ENCODE data around the gene PPP2R2B.

PPP2R2B gene

GRCh38 chr5:146890731-146891440 lies 12.3 kb upstream of the PPP2R2B start:
- no peak overlapping the region for H3K4me3 ChIP-seq (ENCODE audit: control insufficient read depth, low read depth, low read length)
- TF ChIP-seq CTCF (IDR thresholded peaks at IDR 0.05; ENCODE audit: control insufficient read depth, insufficient read depth, low read depth, low read length, missing control alignments): no peak
- DNase-seq (ENCODE audit: low read depth): no peak

GRCh38 chr5:146890066-146890465 lies 11.5 kb upstream of the PPP2R2B start:
- DNase-seq (ENCODE audit: low read depth): no peak
- no peak for TF ChIP-seq CTCF (IDR thresholded peaks at IDR 0.05; ENCODE audit: control insufficient read depth, insufficient read depth, low read depth, low read length, missing control alignments)

GRCh38 chr5:146889169-146889568 lies 10.6 kb upstream of the PPP2R2B start:
- no peak for DNase-seq (ENCODE audit: low read depth)
- no peak for TF ChIP-seq CTCF (IDR thresholded peaks at IDR 0.05; ENCODE audit: control insufficient read depth, insufficient read depth, low read depth, low read length, missing control alignments)
- no peak overlapping the region for H3K4me3 ChIP-seq (ENCODE audit: control insufficient read depth, low read depth, low read length)

More at GRCh38 chr5:146890066-146890465, 11.5 kb upstream of the PPP2R2B start:
- H3K4me3 ChIP-seq (ENCODE audit: control insufficient read depth, low read depth, low read length): no peak overlapping the region

GRCh38 chr5:146888351-146888978 lies 9.9 kb upstream of the PPP2R2B start:
- no peak overlapping the region for H3K4me3 ChIP-seq (ENCODE audit: control insufficient read depth, low read depth, low read length)
- no peak for TF ChIP-seq CTCF (IDR thresholded peaks at IDR 0.05; ENCODE audit: control insufficient read depth, insufficient read depth, low read depth, low read length, missing control alignments)
- DNase-seq (ENCODE audit: low read depth): no peak

- no peak for TF ChIP-seq CTCF (IDR thresholded peaks at IDR 0.05; ENCODE audit: control insufficient read depth, insufficient read depth, low read depth, low read length, missing control alignments)
- H3K4me3 ChIP-seq (ENCODE audit: control insufficient read depth, low read depth, low read length): no peak overlapping the region
- DNase-seq (ENCODE audit: low read depth): no peak
These were observed 5.6 kb upstream of the PPP2R2B start for GRCh38 chr5:146884066-146884626.

GRCh38 chr5:146883511-146883910 lies 5.0 kb upstream of the PPP2R2B start:
- DNase-seq (ENCODE audit: low read depth): no peak
- H3K4me3 ChIP-seq (ENCODE audit: control insufficient read depth, low read depth, low read length): no peak overlapping the region
- TF ChIP-seq CTCF (IDR thresholded peaks at IDR 0.05; ENCODE audit: control insufficient read depth, insufficient read depth, low read depth, low read length, missing control alignments): no peak

All from AG09309 (cell line).